H9 (cell line): ENCODE results near the gene SMURF1. TPM values are rescaled to one million over a fixed set of nuclear protein-coding genes. Genes with fewer than 3 reads are reported as not detected.
A peak's percentile ranks its signal among the peaks of the same experiment; 100 is the strongest.

Experiments
- DNase-seq: peaks from one replicate; pipeline ENCODE4 v3.0.0-alpha.2; 2017
- H2AFZ ChIP-seq: one replicate; pipeline ENCODE4 v1.6.1; 2013; ENCODE audit warnings: mild to moderate bottlenecking, low read length, control low read depth, moderate library complexity
- H2AK5ac ChIP-seq: 2 replicates; pipeline ENCODE4 v1.6.1; 2013; ENCODE audit warnings: low read length, control low read depth, mixed read lengths; ENCODE audit not compliant: insufficient read length
- H2BK120ac ChIP-seq: one replicate; pipeline ENCODE4 v1.6.1; 2013; ENCODE audit warnings: low read depth, mild to moderate bottlenecking, low read length, control low read depth, inconsistent platforms; ENCODE audit not compliant: poor library complexity, severe bottlenecking
- H2BK12ac ChIP-seq: 2 replicates; pipeline ENCODE4 v1.6.1; 2013; ENCODE audit warnings: low read length, control low read depth, mixed read lengths, low read depth; ENCODE audit not compliant: insufficient read length
- H2BK15ac ChIP-seq: 2 replicates; pipeline ENCODE4 v1.6.1; 2013; ENCODE audit warnings: low read depth, low read length, control low read depth
- H2BK20ac ChIP-seq: one replicate; pipeline ENCODE4 v1.6.1; 2013; ENCODE audit warnings: low read depth, mild to moderate bottlenecking, low read length, control low read depth, inconsistent platforms; ENCODE audit not compliant: poor library complexity, severe bottlenecking
- H2BK5ac ChIP-seq: 2 replicates; pipeline ENCODE4 v1.6.1; 2013; ENCODE audit warnings: low read length, control low read depth, mixed read lengths; ENCODE audit not compliant: insufficient read length
- H3K14ac ChIP-seq: 2 replicates; pipeline ENCODE4 v1.6.1; 2013; ENCODE audit warnings: low read length, control low read depth; ENCODE audit not compliant: insufficient read depth
- H3K18ac ChIP-seq: 2 replicates; pipeline ENCODE4 v1.6.1; 2013; ENCODE audit warnings: low read depth, mild to moderate bottlenecking, mixed read lengths, low read length, control low read depth; ENCODE audit not compliant: insufficient read length
- H3K23ac ChIP-seq: 2 replicates; pipeline ENCODE4 v1.6.1; 2013; ENCODE audit warnings: low read length, control low read depth, mixed read lengths, low read depth; ENCODE audit not compliant: insufficient read length
- H3K23me2 ChIP-seq: 2 replicates; pipeline ENCODE4 v1.6.1; 2013; ENCODE audit warnings: low read depth, mild to moderate bottlenecking, mixed read lengths, low read length, control low read depth; ENCODE audit not compliant: insufficient read length, poor library complexity, severe bottlenecking
- H3K27ac ChIP-seq: 2 replicates; pipeline ENCODE4 v1.5.1; 2013; ENCODE audit warnings: low read length, control low read depth, mixed read lengths, low read depth; ENCODE audit not compliant: insufficient read length
- H3K27me3 ChIP-seq: 2 replicates; pipeline ENCODE4 v1.6.1; 2013; ENCODE audit warnings: low read length, control low read depth, inconsistent platforms; ENCODE audit not compliant: insufficient read depth
- H3K4ac ChIP-seq: 2 replicates; pipeline ENCODE4 v1.6.1; 2013; ENCODE audit warnings: low read depth, mild to moderate bottlenecking, control low read depth, inconsistent platforms, low read length, moderate library complexity
- H3K4me1 ChIP-seq: 2 replicates; pipeline ENCODE4 v1.6.1; 2013; ENCODE audit warnings: low read length, control low read depth, inconsistent platforms; ENCODE audit not compliant: insufficient read depth
- H3K4me2 ChIP-seq: 2 replicates; pipeline ENCODE4 v1.6.1; 2013; ENCODE audit warnings: low read length, control low read depth, mixed read lengths; ENCODE audit not compliant: insufficient read length, insufficient read depth
- H3K56ac ChIP-seq: 2 replicates; pipeline ENCODE4 v1.6.1; 2013; ENCODE audit warnings: low read depth, mild to moderate bottlenecking, mixed read lengths, low read length, control low read depth; ENCODE audit not compliant: insufficient read length
- H3K79me1 ChIP-seq: 2 replicates; pipeline ENCODE4 v1.6.1; 2013; ENCODE audit warnings: low read depth, mild to moderate bottlenecking, moderate library complexity, low read length, control low read depth, inconsistent platforms; ENCODE audit not compliant: insufficient read depth, poor library complexity, severe bottlenecking
- H3K79me2 ChIP-seq: 2 replicates; pipeline ENCODE4 v1.6.1; 2013; ENCODE audit warnings: low read length, control low read depth, inconsistent platforms; ENCODE audit not compliant: insufficient read depth
- H3K9ac ChIP-seq: 2 replicates; pipeline ENCODE4 v1.6.1; 2013; ENCODE audit warnings: low read length, control low read depth, mixed read lengths; ENCODE audit not compliant: insufficient read length; ENCODE audit errors: extremely low read depth
- H3K9me3 ChIP-seq: one replicate; pipeline ENCODE4 v1.6.1; 2013; ENCODE audit warnings: low read depth, low read length, inconsistent platforms; ENCODE audit not compliant: control insufficient read depth
- H3T11ph ChIP-seq: one replicate; pipeline ENCODE4 v1.6.1; 2013; ENCODE audit warnings: mild to moderate bottlenecking, low read length, control low read depth, inconsistent platforms
- H4K20me1 ChIP-seq: one replicate; pipeline ENCODE4 v1.6.1; 2013; ENCODE audit not compliant: control insufficient read depth, insufficient read length, insufficient read depth
- H4K5ac ChIP-seq: 2 replicates; pipeline ENCODE4 v1.6.1; 2013; ENCODE audit warnings: low read depth, mild to moderate bottlenecking, mixed read lengths, low read length, control low read depth; ENCODE audit not compliant: insufficient read length
- H4K8ac ChIP-seq: replicated peaks from 2 replicates; pipeline ENCODE4 v1.6.1; 2013; ENCODE audit warnings: low read length, control low read depth, mixed read lengths, low read depth; ENCODE audit not compliant: insufficient read length
- H4K91ac ChIP-seq: 2 replicates; pipeline ENCODE4 v1.6.1; 2013; ENCODE audit warnings: low read depth, mild to moderate bottlenecking, moderate library complexity, mixed read lengths, low read length, control low read depth; ENCODE audit not compliant: insufficient read length
- H3K27ac Mint-ChIP-seq, 3 experiments: 2 replicates in 2 of 3; 3 replicates in 1 of 3; pipeline ENCODE4 v1.8.0; 2020 to 2021; ENCODE audit warnings: mixed read lengths in 3 of 3, mild to moderate bottlenecking in 1 of 3, moderate library complexity in 1 of 3
- H3K27me3 Mint-ChIP-seq: 2 replicates; pipeline ENCODE4 v1.8.0; 2021; ENCODE audit warnings: low read depth, mild to moderate bottlenecking, moderate library complexity, mixed read lengths
- H3K36me3 Mint-ChIP-seq, 3 experiments: 2 replicates in 2 of 3; 3 replicates in 1 of 3; pipeline ENCODE4 v1.8.0; 2020 to 2021; ENCODE audit warnings: low read depth in 3 of 3, mixed read lengths in 3 of 3; ENCODE audit not compliant: insufficient read depth in 1 of 3
- H3K4me1 Mint-ChIP-seq, 2 experiments: 2 replicates each; pipeline ENCODE4 v1.8.0; 2020; ENCODE audit warnings: mixed read lengths in 2 of 2
- H3K4me3 Mint-ChIP-seq, 2 experiments: 2 replicates in 1 of 2; 3 replicates in 1 of 2; pipeline ENCODE4 v1.8.0; 2020 to 2021; ENCODE audit warnings: mild to moderate bottlenecking in 2 of 2, mixed read lengths in 2 of 2, moderate library complexity in 1 of 2
- H3K9me3 Mint-ChIP-seq, 2 experiments: 2 replicates in 1 of 2; 3 replicates in 1 of 2; pipeline ENCODE4 v1.8.0; 2020; ENCODE audit warnings: mild to moderate bottlenecking in 2 of 2, mixed read lengths in 2 of 2, moderate library complexity in 1 of 2
- CTCF ChIP-seq: fragments of 200-600 bp; sonication (generic); conservative IDR thresholded peaks from 3 replicates; pipeline ENCODE4 v1.8.0; 2021; ENCODE audit warnings: antibody characterized with exemption, mild to moderate bottlenecking
- WGBS: extraction: QIAGEN DNeasy Blood & Tissue Kit; methylation state at CpG from one replicate; pipeline ENCODE4 v1.1.7; 2013; ENCODE audit warnings: missing lambda C conversion rate, low lambda C conversion rate, mixed read lengths; ENCODE audit not compliant: insufficient read length; ENCODE audit errors: extremely low coverage; 5-methylcytosine and 5-hydroxymethylcytosine counted together
- total RNA-seq: library from RNA; stranded (reverse); gene quantifications from 2 replicates; pipeline ENCODE4 v1.2.1, GENCODE V29; 2021

SMURF1 gene
- total RNA-seq, 1 experiment from 2014 or later = 29.4 TPM

GRCh38 chr7:99122762-99123161 is 21.1 kb downstream of the SMURF1 start:
- no peaks in the 10 kb centered on the region for H4K20me1 ChIP-seq
- Mint-ChIP-seq H3K9me3 (peaks cover 0 to 2% of the 10 kb centered on the region in 2 experiments; a peak in 3 of 5 replicates), H3K27ac (peak overlapping the region in 1 of 3 experiments; percentile 80; a peak in 1 of 7 replicates), H3K36me3 (peaks cover 10 to 22% (median 15%) of the 10 kb centered on the region in 3 experiments), H3K4me1 (peaks cover 16 to 22% of the 10 kb centered on the region in 2 experiments), H3K27me3 (no peaks in the 10 kb centered on the region), H3K4me3 (no peak overlapping the region)
- no peak overlapping the region for H4K91ac ChIP-seq
- peaks cover 8% of the 10 kb centered on the region; the same call in 1 of the 2 replicates for H3K4me1 ChIP-seq
- no peak overlapping the region for H3K27ac ChIP-seq
- no peak overlapping the region for H3K18ac ChIP-seq
- H3K4ac ChIP-seq = no peak overlapping the region
- no peaks in the 10 kb centered on the region for H3K23me2 ChIP-seq
- H3K23ac ChIP-seq = no peak overlapping the region
- H3K4me2 ChIP-seq = no peak overlapping the region
- no peak for DNase-seq
- no peak overlapping the region for H2BK120ac ChIP-seq
- no peaks in the 10 kb centered on the region for H3K79me1 ChIP-seq
- H4K5ac ChIP-seq = no peak overlapping the region
- no peak overlapping the region for H2BK15ac ChIP-seq
- no peak overlapping the region for H3K9ac ChIP-seq
- no peaks in the 10 kb centered on the region for H3K9me3 ChIP-seq
- TF ChIP-seq CTCF = no peak
- no peak overlapping the region for H2AK5ac ChIP-seq
- no peaks in the 10 kb centered on the region for H3K27me3 ChIP-seq
- H2BK12ac ChIP-seq = no peak overlapping the region
- peaks cover 8% of the 10 kb centered on the region; the same call in 1 of the 2 replicates for H3K79me2 ChIP-seq
- no peak overlapping the region for H2BK5ac ChIP-seq
- no peak overlapping the region for H3K14ac ChIP-seq
- no peak overlapping the region for H2AFZ ChIP-seq
- H2BK20ac ChIP-seq = no peak overlapping the region
- no peak overlapping the region for H4K8ac ChIP-seq
- no peak overlapping the region for H3T11ph ChIP-seq
- no peak overlapping the region for H3K56ac ChIP-seq
- WGBS = no CpG with 5 or more reads among the region's 6 CpGs
